Glutamatergic neuron (in vitro differentiated cells): ENCODE data around the gene TXLNA. TPM values are rescaled to one million over a fixed set of nuclear protein-coding genes. Genes with fewer than 3 reads are reported as not detected.

Experiments used
- DNase-seq: peaks from one replicate; pipeline ENCODE4 v3.0.0; 2022
- H3K27ac Mint-ChIP-seq: one replicate; pipeline ENCODE4 v1.8.0; 2020; ENCODE audit warnings: mild to moderate bottlenecking, mixed read lengths, inconsistent platforms; ENCODE audit not compliant: unreplicated experiment
- H3K27me3 Mint-ChIP-seq: one replicate; pipeline ENCODE4 v1.8.0; 2020; ENCODE audit warnings: mild to moderate bottlenecking, moderate library complexity, mixed read lengths, inconsistent platforms; ENCODE audit not compliant: unreplicated experiment
- H3K36me3 Mint-ChIP-seq: one replicate; pipeline ENCODE4 v1.8.0; 2020; ENCODE audit warnings: mild to moderate bottlenecking, mixed read lengths, inconsistent platforms; ENCODE audit not compliant: unreplicated experiment
- H3K4me1 Mint-ChIP-seq: one replicate; pipeline ENCODE4 v1.8.0; 2020; ENCODE audit warnings: mild to moderate bottlenecking, low read depth, mixed read lengths, inconsistent platforms; ENCODE audit not compliant: unreplicated experiment
- H3K4me3 Mint-ChIP-seq: one replicate; pipeline ENCODE4 v1.8.0; 2020; ENCODE audit warnings: mild to moderate bottlenecking, mixed read lengths, inconsistent platforms; ENCODE audit not compliant: unreplicated experiment
- H3K9me3 Mint-ChIP-seq: one replicate; pipeline ENCODE4 v1.8.0; 2020; ENCODE audit warnings: mild to moderate bottlenecking, moderate library complexity, mixed read lengths, inconsistent platforms; ENCODE audit not compliant: unreplicated experiment
- total RNA-seq: library from RNA; stranded (reverse); fragmentation: NEBNext Ultra II Directional; extraction: Animal tissue kit (Norgen Biotek cat#: 25700); gene quantifications from one replicate; pipeline ENCODE4 v1.2.1, GENCODE V29; 2021; ENCODE audit not compliant: unreplicated experiment
- TF ChIP-seq, protein P1 (sequence below): fragments of 200-600 bp; sonication (generic); IDR thresholded peaks from one replicate; pipeline ENCODE4 v1.5.0; 2021; ENCODE audit not compliant: partially characterized antibody, unreplicated experiment

The TXLNA gene
- total RNA-seq, 1 donor from 2014 or later: 48.6 TPM

DNA sequence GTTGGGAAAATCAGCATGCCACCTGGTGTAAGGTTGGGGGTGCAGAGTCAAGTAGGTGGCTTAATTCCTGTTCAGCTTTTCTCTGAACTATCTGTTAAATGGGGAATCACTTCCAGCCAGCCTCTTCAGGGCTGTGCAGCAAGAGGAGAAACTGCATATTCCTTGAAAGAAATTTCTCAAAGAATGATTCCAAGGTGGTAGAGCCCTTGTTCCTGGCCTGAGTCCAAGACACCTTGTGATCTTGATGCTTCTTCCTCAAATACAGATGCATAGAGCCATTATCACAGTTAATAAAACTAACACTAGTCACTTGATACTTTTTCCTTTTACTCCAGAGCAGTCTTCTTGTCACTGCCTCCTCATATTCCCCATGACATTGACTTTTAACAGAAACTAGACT lies 5.2 kb downstream of the TXLNA start:
- Mint-ChIP-seq H3K4me1 (peaks cover 14% of the 10 kb centered on the region), H3K4me3 (no peak overlapping the region), H3K36me3 (no peaks in the 10 kb centered on the region), H3K9me3 (peaks cover 4% of the 10 kb centered on the region), H3K27ac (no peak overlapping the region), H3K27me3 (peaks cover 2% of the 10 kb centered on the region)
- DNase-seq: no peak
- TF ChIP-seq, protein P1, sequence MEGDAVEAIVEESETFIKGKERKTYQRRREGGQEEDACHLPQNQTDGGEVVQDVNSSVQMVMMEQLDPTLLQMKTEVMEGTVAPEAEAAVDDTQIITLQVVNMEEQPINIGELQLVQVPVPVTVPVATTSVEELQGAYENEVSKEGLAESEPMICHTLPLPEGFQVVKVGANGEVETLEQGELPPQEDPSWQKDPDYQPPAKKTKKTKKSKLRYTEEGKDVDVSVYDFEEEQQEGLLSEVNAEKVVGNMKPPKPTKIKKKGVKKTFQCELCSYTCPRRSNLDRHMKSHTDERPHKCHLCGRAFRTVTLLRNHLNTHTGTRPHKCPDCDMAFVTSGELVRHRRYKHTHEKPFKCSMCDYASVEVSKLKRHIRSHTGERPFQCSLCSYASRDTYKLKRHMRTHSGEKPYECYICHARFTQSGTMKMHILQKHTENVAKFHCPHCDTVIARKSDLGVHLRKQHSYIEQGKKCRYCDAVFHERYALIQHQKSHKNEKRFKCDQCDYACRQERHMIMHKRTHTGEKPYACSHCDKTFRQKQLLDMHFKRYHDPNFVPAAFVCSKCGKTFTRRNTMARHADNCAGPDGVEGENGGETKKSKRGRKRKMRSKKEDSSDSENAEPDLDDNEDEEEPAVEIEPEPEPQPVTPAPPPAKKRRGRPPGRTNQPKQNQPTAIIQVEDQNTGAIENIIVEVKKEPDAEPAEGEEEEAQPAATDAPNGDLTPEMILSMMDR: no peak

DNA sequence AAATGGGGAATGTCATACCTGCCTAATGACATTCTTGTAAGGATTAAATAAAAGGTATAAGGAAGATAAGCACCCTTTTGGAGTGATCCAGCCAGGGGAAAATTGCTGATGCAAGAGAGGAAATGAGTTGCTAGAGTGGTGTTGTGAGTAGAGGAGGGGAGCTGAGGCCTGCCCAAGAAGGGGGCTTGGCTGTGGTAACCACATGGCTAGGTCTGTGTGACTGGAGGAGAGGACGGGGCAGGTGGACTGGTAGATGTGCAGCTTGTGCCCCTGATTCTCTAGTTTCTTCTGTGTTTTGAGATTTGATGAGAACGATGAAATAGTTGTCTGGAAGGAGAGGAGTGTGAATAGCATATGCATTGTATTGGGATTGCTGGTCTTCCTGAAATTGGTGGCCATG lies 6.6 kb downstream of the TXLNA start:
- peak overlapping the region; percentile 24 for H3K27ac Mint-ChIP-seq
- H3K4me1 Mint-ChIP-seq: peaks cover 8% of the 10 kb centered on the region
- no peaks in the 10 kb centered on the region for H3K36me3 Mint-ChIP-seq
- no peaks in the 10 kb centered on the region for H3K9me3 Mint-ChIP-seq
- DNase-seq: no peak
- H3K27me3 Mint-ChIP-seq: no peaks in the 10 kb centered on the region
- TF ChIP-seq, protein P1: no peak
- peak overlapping the region; percentile 19 for H3K4me3 Mint-ChIP-seq

DNA sequence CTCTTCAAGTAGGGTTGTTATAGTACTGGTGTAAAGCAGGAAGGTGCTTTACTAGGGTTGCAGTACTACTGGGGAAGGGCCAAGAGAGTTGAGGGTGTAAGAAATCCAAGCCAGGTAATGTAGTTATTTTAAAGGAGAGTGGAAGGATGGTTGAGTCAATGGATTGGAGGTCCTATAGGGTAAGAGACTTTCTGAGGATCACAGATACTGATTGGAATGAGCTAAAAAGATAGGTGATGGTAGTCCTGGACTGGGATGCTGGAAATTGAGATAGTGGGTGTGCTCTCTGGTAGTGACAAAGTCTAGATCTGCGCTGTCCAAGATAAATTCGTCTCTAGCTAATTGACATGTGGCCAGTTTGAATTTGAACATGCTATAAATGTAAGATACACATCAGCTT lies 7.0 kb downstream of the TXLNA start:
- no peaks in the 10 kb centered on the region for H3K36me3 Mint-ChIP-seq

DNA sequence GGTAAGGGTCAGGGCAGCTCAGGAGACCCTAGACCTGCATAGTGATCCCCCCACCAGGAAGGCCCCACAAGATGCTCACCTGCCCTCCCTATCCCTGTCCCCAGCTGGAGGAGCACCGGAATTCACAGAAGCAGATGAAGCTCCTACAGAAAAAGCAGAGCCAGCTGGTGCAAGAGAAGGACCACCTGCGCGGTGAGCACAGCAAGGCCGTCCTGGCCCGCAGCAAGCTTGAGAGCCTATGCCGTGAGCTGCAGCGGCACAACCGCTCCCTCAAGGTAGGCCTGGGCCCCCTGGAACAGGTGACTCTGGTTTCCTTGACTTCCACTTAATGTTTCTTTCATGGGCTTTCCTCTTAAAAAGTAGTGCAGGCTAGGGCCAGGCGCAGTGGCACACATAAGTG lies 8.4 kb downstream of the TXLNA start:
- Mint-ChIP-seq H3K36me3 (no peaks in the 10 kb centered on the region), H3K4me1 (peaks cover 3% of the 10 kb centered on the region)

More for the DNA sequence above, 7.0 kb downstream of the TXLNA start:
- Mint-ChIP-seq H3K27me3 (no peaks in the 10 kb centered on the region), H3K4me1 (peaks cover 4% of the 10 kb centered on the region), H3K4me3 (peak overlapping the region; percentile 26), H3K27ac (peak overlapping the region; percentile 24), H3K9me3 (no peaks in the 10 kb centered on the region)
- TF ChIP-seq, protein P1: no peak
- DNase-seq: no peak

DNA sequence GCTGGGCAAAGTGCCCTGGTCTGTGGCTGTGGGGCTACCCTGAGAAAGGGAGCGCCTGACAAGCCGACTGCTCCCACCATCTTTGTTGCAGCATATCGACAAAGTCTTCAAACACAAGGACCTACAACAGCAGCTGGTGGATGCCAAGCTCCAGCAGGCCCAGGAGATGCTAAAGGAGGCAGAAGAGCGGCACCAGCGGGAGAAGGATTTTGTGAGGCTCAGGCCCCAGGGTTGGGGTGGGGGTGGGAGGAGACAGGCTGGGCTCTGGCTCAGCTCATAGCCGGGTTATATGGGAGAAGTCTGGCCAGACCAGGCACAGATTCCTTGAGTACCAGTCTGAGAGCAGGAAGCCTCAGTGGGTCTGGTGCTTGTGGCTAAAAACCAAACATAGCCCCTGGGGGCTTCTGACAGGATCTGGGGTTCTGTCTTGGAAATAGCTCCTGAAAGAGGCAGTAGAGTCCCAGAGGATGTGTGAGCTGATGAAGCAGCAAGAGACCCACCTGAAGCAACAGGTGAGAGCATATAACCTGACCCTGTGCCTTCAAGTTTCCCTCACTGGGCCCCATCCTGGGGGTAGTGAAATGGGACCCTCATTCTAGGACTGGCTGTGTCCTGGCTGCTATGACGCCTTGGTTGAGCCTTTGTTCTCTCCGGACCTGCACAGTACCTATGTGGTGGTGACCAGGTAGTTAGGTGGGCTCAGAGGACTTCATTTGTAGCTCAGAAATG lies 12.9 kb downstream of the TXLNA start:
- DNase-seq: no peak
- Mint-ChIP-seq H3K4me1 (peaks cover 5% of the 10 kb centered on the region), H3K4me3 (no peak overlapping the region), H3K9me3 (peaks cover 4% of the 10 kb centered on the region), H3K36me3 (no peaks in the 10 kb centered on the region), H3K27ac (no peak overlapping the region), H3K27me3 (peaks cover 2% of the 10 kb centered on the region)
- TF ChIP-seq, protein P1: no peak

More for the DNA sequence above, 8.4 kb downstream of the TXLNA start:
- DNase-seq: no peak
- Mint-ChIP-seq H3K4me3 (no peak overlapping the region), H3K27me3 (peaks cover 2% of the 10 kb centered on the region), H3K9me3 (no peaks in the 10 kb centered on the region), H3K27ac (no peak overlapping the region)
- TF ChIP-seq, protein P1: no peak
